GM12875 (cell line): ENCODE results near the gene AGAP1.
"Not testable (repeated sequence)": the region's sequence is repeated elsewhere in the genome, so short reads cannot be mapped to it uniquely, and the experiment has no call there.

Experiments used
- H3K4me3 ChIP-seq: one replicate; pipeline ENCODE4 v1.5.1; 2011; ENCODE audit warnings: low read depth, low read length, control low read depth
- TF ChIP-seq, protein P1 (sequence below): IDR thresholded peaks from 2 replicates; pipeline ENCODE4 v1.5.1; 2011; ENCODE audit warnings: low read depth, mild to moderate bottlenecking, control low read depth, inconsistent platforms, low read length, moderate library complexity, borderline replicate concordance; ENCODE audit not compliant: insufficient read depth

Gene AGAP1

GRCh38 chr2:236130349-236130998, 636.6 kb downstream of the AGAP1 start:
- no peak overlapping the region for H3K4me3 ChIP-seq
- TF ChIP-seq, protein P1, sequence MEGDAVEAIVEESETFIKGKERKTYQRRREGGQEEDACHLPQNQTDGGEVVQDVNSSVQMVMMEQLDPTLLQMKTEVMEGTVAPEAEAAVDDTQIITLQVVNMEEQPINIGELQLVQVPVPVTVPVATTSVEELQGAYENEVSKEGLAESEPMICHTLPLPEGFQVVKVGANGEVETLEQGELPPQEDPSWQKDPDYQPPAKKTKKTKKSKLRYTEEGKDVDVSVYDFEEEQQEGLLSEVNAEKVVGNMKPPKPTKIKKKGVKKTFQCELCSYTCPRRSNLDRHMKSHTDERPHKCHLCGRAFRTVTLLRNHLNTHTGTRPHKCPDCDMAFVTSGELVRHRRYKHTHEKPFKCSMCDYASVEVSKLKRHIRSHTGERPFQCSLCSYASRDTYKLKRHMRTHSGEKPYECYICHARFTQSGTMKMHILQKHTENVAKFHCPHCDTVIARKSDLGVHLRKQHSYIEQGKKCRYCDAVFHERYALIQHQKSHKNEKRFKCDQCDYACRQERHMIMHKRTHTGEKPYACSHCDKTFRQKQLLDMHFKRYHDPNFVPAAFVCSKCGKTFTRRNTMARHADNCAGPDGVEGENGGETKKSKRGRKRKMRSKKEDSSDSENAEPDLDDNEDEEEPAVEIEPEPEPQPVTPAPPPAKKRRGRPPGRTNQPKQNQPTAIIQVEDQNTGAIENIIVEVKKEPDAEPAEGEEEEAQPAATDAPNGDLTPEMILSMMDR = no peak

DNA sequence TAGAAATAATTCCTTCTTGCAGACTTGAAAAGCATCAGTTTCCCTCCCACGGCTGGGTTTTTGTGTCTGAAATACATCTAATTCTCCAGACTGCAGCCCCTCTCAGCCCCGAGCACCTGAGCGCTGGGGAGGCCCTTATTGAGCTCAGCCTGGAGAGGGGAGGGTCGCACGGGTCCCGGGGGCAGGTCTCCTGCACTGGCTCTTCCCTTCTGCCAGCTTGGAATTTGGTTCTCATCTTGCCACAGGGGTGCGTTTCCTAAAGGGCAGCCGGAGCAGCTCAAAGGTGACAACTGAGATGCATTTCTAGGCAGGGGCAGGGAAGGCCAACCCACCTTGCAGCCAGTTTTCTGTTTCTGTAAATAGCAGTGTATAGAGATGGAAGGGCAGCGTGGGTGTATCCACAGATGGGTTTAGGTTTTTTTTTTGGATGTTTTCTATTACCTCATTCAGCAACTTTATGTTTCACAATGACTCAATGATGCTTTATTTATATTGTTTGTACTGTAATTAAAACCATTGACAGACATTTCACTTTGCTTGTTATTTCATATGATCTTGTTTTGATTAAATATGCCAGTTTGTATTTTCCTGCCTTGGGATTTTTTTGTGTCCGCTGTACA, 637.3 kb downstream of the AGAP1 start:
- no peak overlapping the region for H3K4me3 ChIP-seq
- TF ChIP-seq, protein P1 = no peak

DNA sequence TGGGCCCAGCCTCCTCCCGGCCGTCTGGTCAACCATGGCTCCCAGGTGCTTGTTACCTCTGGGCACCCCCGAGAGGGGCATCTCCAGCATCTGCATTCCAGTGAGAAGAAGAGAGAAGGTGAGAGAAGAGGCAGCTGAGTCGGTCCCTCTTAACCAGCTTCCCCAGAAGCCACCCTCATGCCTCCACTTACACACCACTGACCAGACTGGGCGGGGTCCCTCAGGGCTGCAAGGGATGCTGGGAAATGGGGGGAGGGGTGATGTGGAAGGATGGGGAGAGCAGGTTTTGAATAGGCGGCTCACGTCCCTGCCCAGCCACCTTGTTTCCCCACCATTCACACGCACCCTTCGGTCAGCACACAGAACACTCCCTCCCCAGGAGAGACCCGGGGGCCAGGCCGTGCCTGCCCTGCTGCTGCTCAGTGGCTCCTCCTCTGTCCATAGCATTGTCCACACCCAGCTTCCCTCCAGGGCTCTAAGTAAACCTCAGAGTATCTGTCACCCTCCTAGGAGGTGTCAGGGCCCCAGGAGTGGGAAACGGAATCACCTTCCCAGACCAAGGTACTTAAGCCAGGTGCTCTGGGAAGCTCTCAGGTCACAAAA, 639.7 kb downstream of the AGAP1 start:
- TF ChIP-seq, protein P1 = no peak
- no peak overlapping the region for H3K4me3 ChIP-seq

- H3K4me3 ChIP-seq = no peak overlapping the region
- TF ChIP-seq, protein P1 = no peak
Measured at GRCh38 chr2:236136538-236136937, 642.7 kb downstream of the AGAP1 start.

DNA sequence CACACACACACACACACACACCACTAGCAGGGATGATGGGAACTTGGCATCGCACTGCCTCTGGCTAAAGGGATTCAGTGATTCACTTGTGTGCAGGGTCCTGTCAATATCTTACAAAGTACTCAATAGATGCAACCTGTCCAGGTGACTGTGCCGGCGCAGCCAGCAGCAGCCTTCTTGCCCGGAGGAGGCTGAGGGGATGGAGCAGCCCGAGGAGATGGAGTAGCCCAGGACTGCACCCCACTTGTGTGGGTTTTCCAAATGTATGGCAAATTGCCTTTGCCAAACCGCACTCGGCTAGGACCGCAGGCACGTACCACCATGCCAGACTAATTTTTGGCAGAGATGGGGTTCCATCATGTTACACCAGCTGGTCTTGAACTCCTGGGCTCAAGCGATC, 643.2 kb downstream of the AGAP1 start:
- TF ChIP-seq, protein P1 = no peak
- H3K4me3 ChIP-seq = no peak overlapping the region

DNA sequence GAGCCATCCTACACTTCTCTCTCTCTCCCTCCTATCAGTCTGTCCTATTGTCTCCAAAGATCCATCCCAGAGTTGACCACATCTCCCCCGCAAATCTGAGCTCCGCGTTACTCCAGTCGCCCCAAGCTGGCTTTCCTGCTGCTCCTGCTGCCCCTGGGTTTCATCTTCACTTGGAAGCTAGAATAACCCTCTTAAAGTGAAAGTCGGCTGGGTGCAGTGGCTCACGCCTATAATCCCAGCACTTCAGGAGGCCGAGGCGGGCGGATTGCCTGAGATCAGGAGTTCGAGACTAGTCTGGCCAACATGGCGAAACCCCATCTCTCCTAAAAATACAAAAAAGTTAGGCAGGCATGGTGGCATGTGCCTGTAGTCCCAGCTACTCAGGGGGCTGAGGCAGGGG, 647.8 kb downstream of the AGAP1 start:
- H3K4me3 ChIP-seq = not testable (repeated sequence)

DNA sequence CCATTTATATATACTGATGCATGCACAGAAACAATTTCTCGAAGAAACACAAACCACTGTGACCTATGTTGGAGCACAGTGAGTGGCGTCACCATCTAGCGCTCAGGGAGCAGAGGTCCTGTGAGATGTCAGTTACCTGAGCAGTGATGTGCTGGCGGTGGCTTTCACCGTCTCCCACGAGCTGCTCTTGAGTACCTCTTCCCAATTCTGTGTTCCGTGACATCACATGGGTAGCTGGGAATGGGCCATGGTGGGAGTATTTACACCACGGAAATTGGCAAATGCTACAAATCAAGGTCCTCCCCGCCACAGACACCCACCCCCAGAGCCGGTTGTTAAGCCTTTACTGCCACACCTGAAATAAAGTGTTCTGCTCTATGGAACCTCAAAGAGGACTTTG, 650.0 kb downstream of the AGAP1 start:
- TF ChIP-seq, protein P1 = no peak
- no peak overlapping the region for H3K4me3 ChIP-seq
